GM21825 (cell line): Measurements from ENCODE around the gene PPIF.

Experiments used
- ATAC-seq: cut with Tn5 transposase; IDR thresholded peaks from one replicate; pipeline ENCODE4 v1.9.1; 2021; ENCODE audit warnings: mild to moderate bottlenecking, moderate library complexity; ENCODE audit not compliant: unreplicated experiment

Gene PPIF

DNA sequence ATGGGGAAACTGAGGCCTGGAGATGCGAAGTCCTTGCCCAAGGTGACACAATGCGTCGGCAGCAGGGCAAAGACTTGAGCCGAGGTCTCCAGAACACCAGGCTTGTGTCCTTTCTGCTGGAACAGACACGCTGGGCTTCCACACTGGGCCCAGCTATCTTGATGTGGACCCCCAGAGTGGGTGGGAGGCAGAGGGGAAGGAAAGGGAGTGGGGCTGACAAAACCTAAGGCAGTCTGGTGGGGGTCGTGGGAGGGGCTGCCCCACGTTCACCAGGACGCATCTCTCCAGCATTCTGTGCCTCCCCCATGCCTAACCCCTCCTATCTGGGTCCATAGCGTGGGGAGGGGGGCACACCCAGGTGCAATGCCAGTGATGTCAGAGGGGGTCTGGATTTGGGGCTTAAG lies 38.1 kb downstream of the PPIF start:
- ATAC-seq, result no peak

DNA sequence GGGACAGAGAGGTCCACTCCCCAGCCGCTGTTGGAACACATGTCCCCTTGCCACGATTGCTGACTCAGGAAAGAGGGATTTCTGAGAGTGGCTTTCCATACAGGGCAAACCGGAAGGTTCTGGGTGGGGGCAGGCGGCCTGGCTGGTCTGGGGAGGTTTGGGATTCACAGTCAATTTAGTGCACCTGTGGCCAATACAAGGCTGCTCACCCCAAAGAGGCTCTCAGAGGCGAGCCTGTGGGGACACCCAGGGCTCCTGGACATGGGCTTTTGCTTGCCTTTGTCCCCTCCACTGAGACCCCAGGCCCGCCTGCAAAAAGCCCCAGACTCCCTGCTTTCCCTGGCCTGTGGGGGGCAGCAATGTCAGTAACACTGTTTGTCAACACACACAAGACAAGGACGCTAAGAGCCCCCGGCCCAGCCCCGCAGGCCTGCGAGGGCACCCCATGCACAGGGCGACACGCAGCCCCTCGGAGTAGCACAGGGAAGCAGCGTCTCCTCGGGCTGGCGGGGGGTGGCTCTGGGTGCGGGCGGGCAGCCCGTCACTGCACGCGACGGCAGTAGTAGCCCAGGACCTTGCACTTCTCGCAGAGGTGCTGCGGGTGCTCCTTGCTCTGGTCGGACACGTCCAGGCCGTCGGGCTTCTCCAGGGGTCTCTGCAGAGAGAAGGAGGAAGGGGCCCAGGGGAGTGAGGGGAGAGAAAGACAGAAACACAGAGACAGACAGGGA lies 38.7 kb downstream of the PPIF start:
- no peak for ATAC-seq

DNA sequence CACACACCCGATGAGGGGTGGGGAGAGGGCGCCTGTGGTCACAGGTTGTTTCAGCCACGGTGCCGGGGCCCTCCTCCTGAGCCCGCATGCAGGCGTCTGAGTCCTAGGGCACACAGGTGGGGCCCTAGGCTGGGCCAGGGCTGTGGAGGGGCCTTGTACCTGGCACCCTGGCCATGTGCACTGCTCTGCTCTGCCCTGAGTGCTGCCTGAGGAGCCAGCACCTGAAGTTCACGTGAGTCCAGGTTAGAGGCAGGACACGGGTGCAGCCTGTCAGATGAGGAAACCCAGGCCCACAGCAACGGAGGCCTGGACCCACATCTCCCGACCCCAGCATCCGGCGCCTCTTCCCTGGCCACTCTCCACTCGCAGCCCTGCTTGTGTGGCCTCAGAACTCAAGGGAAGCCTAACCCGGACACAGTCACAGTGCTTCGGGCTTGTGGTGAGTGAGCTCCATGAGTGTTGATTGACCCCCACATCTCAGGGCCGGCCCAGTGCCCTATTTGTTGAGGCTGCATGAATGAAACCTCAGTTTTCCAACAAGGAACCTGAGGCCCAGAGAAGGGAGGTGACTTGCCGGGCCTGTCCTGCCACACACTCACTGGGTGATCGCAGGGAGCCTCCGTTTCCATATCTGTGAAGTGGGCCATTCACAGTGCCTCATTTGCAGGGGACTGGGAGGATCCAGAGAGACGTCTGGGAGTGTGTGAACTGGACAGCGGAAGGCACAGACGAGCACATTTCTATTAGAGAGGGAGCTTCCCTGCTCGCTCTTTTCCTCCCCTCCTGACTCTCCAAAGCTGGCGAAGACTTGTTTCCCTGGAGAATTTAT lies 39.6 kb downstream of the PPIF start:
- ATAC-seq, result no peak

DNA sequence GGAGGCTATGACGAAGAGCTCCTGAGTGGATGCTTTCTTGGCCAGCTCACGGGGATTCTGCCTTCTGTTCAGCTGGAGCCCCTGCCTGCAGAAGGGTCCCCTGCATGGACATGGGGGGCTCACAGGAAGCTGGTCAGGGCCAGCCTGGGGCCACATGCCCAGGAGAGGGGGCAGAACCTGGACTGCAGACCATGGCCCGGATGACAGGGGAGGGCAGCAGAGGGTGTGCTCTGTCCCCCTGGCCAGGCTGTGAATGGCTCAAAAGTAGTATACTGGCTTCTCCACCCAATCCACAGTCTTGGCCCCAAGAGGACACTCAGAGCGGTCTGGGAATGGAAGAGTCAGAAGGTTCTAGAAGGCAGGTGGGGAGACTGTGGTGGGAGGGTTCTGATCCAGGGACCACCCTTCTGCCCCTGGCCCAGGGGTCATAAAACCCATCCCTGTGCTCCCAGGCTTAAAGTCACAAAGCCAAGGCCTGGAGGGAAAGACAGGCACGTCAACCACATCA lies 40.3 kb downstream of the PPIF start:
- no peak for ATAC-seq

DNA sequence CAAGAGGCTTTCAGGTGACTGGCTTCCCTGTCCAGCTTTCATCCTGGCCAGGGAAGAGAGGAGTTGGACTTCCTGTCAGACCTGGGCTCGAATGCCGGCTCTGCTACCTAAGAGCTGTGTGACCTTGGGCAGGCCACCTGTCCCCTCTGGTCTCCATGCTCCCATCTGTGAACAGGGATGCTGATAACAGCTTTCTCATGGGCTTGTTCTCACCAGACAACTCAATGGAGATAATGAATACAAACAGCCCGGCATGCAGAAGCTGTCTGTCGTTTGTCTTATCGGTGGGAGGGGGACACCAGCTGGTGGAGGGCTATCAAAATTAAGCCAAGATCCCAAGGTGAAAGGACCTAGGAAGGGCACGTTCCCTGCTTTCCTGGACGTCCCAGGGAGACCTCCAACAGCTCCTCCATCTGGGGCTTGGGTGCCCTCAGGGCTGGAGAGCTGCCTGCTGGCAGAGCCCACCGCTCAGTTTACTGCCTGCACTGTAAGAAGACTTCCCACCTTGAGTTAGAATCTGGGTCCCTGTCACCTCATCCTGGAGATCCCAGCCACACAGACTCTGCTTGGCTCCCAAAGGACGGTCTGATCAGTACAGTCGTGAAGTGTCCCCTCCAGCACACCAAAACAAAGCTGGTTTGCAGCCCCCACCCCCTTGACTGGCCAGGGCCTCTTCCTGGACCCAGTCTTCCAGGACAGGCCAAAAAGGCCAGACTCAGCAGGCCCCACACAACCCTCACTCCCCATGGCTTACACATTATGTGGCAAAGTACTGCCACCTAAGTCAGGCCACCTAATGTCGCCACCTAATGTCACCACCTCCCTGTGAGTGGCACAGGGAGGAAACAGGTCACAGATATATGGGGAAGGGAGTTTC lies 40.9 kb downstream of the PPIF start:
- no peak for ATAC-seq

DNA sequence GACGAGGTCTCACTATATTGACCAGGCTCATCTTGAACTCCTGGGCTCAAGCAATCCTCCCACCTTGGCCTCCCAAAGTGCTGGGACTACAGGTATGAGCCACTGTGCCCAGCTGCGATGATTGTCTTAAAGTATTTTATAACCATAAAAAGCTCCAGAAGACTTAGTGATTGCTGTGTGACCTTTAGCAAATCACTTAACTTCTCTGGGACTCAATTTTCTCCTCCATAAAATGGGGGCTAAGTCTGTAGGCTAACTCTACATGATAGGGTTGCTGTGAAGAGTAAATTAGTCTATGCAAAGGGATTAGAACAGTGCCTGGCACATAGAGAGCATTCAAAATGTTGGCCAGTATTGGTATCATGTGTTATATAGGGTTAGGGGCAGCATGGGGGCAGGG lies 42.8 kb downstream of the PPIF start:
- ATAC-seq, result no peak

DNA sequence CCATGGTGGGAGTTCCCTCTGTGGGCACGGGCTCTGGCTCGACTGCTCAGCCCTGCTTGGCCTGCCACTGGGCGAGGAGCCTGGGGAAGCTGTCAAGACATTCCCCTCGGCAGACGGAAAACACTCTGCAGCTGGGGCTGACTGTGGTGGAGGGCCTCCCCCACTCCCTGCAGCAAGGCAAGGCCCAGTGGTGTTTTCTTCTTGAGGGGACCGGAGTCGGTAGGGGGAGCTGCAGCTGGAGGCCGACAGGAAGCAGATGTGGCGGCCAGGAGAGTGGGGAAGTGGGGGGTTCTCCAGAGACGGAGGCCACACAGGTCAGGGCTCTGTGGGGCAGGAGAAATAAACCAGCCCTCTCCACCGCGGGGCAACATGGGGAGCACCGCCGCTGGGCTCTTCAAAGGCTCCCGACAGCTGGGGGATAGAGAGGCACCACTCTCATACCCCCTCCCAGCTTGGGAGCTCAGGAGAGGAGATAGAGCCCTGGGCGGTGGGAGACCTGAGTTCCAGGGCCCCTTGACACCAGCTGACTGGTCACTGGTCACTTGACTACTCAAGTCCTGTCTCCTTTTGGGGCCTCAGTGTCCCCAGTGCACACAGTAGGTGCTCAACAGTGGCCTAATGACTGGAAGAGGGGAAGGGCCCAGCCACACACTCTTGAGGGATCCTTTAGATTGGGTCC lies 43.4 kb downstream of the PPIF start:
- ATAC-seq, result no peak

DNA sequence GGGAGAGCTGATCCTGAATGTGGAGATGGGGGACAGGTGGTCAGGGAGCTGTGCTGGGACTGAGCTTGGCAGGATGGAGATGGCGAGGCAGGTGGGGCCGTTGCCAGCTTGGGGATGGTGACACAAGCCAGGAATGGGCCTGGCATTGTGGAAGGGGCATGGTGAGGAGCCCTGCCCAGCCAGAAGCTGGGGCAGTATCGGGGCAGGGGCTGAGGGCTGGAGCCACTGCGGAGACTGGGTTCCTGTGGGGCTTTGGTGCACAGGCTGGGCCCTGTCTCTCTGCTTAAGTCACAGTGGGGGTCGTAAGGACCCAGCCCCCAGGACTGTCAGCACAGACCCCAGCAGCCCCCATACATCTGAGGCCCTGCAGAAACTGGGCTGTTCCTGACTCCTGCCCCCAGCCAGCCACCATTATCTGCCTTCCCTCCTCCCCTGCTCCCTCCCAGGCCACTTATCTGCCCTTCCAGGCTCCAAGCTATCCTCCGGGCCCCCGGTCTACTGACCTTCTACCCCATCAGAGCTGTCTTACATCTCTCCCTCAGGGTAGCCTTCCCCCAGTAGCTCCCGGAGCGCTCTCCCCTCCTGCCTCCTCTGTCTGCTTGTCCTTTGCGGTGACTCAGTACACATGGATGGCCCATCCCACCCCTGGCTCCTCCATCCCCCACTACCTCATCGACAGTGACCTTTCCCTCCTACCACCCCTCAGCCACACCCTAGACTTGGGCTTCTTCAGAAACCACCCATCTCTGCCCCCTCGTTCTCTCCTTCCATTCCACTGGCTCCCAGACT lies 44.2 kb downstream of the PPIF start:
- no peak for ATAC-seq

DNA sequence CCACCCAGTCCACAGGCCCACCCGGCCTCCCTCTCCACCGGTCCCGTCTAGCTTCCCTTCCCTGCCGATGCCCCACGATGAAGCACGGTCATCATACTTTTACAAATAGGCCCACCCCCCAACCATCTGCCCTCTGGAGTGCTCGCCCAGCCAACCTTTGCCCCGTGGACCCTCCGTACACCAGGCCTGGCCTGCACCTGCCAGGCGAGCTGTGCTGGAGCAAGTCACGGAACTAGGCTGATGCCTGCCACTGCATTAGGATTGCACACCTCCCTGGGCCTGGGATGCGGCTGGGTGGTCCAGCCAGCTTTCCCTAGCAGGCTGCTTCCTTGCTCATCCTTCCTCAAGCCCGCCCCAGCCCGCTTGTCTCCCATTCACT lies 44.7 kb downstream of the PPIF start:
- ATAC-seq, result no peak

DNA sequence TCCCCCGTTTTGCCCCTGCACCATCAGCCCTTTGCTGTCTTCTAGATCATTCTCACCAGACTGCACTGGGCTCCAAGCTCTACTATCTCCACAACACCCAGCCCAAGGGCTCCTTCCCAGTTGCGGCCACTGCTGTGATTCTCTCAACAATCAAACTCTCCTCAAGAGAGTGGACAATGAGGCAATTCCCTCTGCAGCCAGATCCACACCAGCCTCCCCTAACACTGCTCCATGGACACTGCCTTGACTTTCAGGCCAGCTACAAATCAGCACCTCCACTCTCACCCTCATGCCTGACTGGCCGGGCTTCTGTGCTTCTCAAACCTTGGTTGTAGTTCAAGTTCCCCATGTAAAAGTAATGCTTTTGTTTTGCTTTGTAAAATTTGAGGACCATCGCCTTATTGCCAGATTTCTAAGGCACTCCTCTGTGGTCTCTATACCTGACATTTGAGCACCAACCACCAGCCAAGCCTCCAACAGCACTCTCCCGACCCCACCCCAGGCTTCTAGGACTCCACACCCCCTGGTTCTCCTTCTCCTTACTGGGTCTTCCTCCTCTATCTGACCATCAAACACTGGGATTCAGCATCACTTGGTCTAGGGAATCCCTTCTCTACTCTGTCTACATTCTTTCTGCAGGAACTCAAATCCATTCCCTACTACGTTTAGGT lies 45.4 kb downstream of the PPIF start:
- ATAC-seq, result no peak

DNA sequence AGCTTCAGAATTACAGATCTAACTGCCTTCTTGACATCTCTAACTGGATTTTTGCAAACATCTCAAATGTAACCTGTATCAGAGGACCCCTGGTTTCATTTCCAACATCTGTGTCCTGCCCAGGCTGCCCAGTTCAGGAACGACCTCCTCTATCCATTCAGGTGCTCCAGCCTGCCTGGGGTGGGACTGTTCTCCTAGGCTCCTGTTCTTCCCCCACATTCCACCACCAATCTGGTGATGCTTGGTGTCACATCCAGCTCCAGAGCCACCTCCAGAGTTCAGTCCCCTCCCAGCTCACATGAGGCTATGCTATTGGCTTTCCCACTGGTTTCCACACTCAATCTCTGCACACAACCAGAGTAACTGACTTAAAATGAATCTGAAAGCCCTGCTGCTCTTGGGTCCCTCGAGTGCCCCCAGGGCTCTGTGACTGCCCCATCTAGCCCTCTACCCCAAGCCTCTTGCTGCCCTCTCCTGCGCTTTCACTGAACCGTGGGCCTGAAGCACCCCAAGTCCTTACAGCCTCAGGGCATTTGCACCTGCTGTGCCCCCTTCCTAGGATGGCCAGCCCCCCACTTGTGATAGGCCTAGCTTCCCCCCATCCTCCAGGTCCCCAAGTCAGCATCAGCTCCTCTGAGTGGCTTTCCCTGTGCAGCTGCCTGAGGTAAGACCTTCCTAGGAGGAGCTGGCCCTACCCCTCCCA lies 46.1 kb downstream of the PPIF start:
- ATAC-seq, result no peak

DNA sequence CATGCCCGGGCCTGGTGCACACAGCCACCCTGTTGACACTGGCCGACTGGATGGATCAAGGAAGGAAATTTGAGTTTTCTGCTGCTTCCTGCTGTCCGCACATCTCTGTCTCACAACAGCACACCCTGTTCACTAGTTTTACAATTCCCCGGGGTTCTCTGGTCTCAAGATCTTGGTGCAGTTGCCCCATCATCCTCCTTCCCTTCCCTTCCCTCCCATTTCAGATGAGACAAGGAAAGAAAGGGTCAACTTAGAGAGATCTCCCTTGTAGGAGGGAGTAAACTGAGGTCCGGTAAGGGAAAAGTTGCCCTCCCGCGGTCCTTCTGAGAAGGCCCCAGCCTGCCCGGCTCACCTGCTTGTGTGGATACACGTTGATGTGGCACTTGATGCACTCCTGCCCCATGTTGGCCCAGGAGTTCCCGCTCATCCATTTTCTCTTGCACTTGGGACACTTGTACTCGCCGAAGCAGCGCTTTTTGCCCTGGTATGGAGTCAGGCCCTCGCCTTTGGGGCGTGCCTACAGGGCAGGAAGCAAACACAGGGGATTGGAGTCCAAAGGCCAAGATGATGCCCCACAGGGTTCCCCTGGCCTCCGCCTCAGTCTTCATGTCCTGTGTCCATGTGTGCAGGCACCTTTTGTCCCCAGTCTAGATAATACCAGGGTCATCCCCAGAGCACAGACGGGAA lies 46.8 kb downstream of the PPIF start:
- no peak for ATAC-seq

DNA sequence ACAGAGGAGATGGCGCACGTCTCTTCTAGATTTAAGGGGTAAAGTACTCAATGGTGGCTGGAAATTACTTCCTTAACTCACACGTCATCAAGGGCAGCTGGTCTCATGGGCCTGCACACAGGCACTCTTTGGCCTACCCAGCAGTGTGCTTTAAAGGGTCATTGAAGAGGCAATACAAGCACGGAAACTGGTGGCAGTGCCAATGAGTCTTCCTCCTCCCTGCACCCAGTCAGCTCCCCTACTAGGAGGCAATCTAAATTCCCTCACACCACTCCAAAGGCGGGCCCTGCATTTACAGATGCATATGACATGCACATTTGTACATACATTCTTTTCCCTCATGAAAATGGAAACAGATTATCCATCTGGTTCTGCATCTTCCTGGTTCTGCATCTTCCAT lies 47.4 kb downstream of the PPIF start:
- no peak for ATAC-seq

DNA sequence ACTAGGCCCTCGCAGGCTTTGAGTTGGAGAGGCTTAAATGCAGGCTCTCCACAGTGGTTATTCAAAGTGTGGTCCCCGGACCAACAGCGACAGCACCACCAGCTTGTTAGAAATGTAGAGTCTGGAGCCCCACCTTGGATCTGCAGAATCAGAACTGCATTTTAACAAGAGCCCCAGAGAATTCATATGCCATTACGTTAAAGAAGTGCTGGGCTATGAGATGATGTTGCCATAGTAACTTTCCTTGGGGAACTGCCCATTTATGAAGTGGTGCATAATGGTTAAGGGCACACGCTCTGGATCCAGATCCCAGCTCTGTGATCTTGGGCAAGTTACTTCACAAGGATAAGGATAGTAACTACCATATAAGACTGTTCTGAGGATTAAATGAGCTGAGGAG lies 49.3 kb downstream of the PPIF start:
- no peak for ATAC-seq

DNA sequence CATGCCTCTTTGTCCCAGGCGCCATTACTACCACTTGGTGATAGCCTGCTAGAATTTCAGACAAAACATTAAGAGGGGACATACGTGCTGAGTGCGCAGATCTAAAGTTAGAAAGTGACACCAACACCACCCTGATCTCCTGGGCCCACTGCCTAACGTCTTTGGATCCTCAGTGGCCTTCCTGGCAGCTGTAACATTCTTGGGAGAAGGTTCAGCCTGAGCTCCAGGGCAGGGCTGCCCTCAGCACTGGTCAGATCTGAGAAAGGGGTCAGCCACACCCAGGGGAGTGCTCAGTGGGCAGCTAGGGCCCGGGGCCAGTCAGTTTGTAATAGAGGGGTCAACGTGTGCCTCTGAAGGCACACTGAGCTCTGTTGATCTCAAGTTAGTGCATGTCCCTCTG lies 49.8 kb downstream of the PPIF start:
- no peak for ATAC-seq

DNA sequence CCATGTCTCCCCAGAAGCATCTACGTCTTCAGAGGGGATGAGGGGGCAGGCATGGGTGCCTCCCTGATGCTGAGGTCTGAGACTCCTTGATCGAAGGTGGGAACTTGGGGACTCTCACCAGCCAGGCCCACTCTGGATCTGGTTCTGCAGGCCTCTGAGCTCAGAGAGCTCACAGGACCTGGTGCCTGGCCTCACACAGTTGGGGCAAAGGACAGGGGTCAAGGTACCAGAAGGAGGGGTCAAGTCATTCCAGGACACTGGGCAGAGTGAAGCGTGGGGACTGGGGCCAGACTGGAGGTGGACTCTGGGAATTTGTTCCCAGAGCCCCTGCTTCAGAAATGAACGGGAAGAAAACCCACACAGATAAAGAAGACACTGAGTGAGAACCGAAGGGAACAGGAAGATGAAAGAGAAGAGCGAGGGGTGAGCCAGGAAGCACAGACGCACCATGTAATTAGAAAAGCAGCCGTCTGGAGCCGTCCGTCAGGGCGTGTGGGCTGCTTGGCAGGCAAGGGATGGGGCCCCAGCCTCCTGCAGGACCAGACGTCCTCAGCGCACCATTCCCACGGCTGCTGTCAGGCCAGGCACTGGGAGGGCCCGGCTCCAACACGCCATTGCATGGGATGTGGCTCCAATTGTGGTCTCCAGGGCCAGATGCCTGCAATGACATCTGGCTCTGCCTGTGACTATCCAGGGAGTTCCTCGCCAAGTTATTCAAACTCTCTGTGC lies 50.5 kb downstream of the PPIF start:
- ATAC-seq, result no peak

DNA sequence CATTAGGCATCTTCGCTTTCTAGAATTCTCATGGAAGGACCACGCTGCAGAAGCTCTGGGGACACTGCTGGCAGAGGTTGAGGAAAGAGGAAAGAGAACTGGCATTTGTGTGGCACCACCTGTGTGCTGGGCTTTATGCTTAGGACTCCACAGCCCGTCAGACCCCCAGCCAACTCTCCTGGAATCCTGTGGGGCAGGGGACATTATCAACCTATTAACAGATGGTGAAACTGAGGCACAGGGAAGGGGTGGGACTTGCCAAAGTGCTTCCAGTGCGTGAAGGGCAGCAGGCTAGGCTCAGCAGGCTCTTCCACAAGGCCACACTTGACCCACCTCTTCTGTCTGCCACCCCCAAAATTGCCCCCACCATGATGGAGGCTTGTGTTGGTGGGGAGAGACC lies 51.4 kb downstream of the PPIF start:
- ATAC-seq, result no peak
